OCI-LY1 (cell line): ENCODE data around the gene PCSK4.

Source experiments
- H2AFZ ChIP-seq: fragments of 200-600 bp; sonication (generic), shearing (Covaris generic); 2 replicates; pipeline ENCODE4 v1.6.0; 2014; ENCODE audit warnings: antibody characterized with exemption, mild to moderate bottlenecking, low read length
- H3F3A ChIP-seq: fragments of 200-600 bp; sonication (generic), shearing (Covaris generic); 2 replicates; pipeline ENCODE4 v1.6.0; 2014; ENCODE audit warnings: mild to moderate bottlenecking, antibody characterized with exemption, low read length, moderate library complexity; ENCODE audit not compliant: insufficient read depth
- H3K27ac ChIP-seq: fragments of 200-600 bp; sonication (generic); 2 replicates; pipeline ENCODE4 v1.5.1; 2014; ENCODE audit warnings: low read length, mixed run types, mild to moderate bottlenecking, low read depth; ENCODE audit not compliant: poor library complexity, severe bottlenecking
- H3K27me3 ChIP-seq: fragments of 200-600 bp; sonication (generic); 2 replicates; pipeline ENCODE4 v1.6.0; 2014; ENCODE audit warnings: antibody characterized with exemption, mild to moderate bottlenecking, low read length, moderate library complexity; ENCODE audit not compliant: insufficient read depth
- H3K36me3 ChIP-seq: fragments of 200-600 bp; sonication (generic); 2 replicates; pipeline ENCODE4 v1.6.1; 2014; ENCODE audit warnings: mild to moderate bottlenecking, antibody characterized with exemption, low read length, moderate library complexity, mixed read lengths; ENCODE audit not compliant: insufficient read depth
- H3K4me1 ChIP-seq: fragments of 200-600 bp; sonication (generic); 2 replicates; pipeline ENCODE4 v1.5.1; 2014; ENCODE audit warnings: mild to moderate bottlenecking, low read length, moderate library complexity; ENCODE audit not compliant: insufficient read depth, severe bottlenecking
- H3K4me2 ChIP-seq: fragments of 200-600 bp; sonication (generic), shearing (Covaris generic); 2 replicates; pipeline ENCODE4 v1.6.1; 2014; ENCODE audit warnings: low read length
- H3K4me3 ChIP-seq: fragments of 200-600 bp; sonication (generic); 2 replicates; pipeline ENCODE4 v1.5.1; 2014; ENCODE audit warnings: low read length, low read depth, mild to moderate bottlenecking, mixed read lengths; ENCODE audit not compliant: poor library complexity, severe bottlenecking
- H3K79me2 ChIP-seq: fragments of 200-600 bp; shearing (Covaris generic); 2 replicates; pipeline ENCODE4 v1.6.1; 2016; ENCODE audit warnings: mixed run types, low read length, mixed read lengths; ENCODE audit not compliant: insufficient read depth
- H3K9ac ChIP-seq: fragments of 200-600 bp; sonication (generic), shearing (Covaris generic); 2 replicates; pipeline ENCODE4 v1.6.1; 2014; ENCODE audit warnings: mild to moderate bottlenecking, low read length, mixed read lengths
- H3K9me2 ChIP-seq: fragments of 200-600 bp; sonication (generic), shearing (Covaris generic); 2 replicates; pipeline ENCODE4 v1.6.1; 2014; ENCODE audit warnings: low read depth, mild to moderate bottlenecking, low read length, mixed read lengths
- H3K9me3 ChIP-seq: fragments of 200-600 bp; shearing (Covaris generic); 2 replicates; pipeline ENCODE4 v1.6.1; 2014; ENCODE audit warnings: low read length, mixed read lengths
- H4K20me1 ChIP-seq: fragments of 200-600 bp; sonication (generic), shearing (Covaris generic); 2 replicates; pipeline ENCODE4 v1.6.0; 2016; ENCODE audit warnings: mild to moderate bottlenecking, low read length; ENCODE audit not compliant: insufficient read depth
- CTCF ChIP-seq: fragments of 200-600 bp; sonication (generic), shearing (Covaris generic); IDR thresholded peaks from 2 replicates; pipeline ENCODE4 v1.5.1; 2017; ENCODE audit warnings: mild to moderate bottlenecking, antibody characterized with exemption, low read length, moderate library complexity, mixed read lengths
- EZH2 ChIP-seq: fragments of 200-600 bp; sonication (generic), shearing (Covaris generic); IDR thresholded peaks from 2 replicates; pipeline ENCODE4 v1.8.0; 2017; ENCODE audit warnings: borderline replicate concordance, mixed run types, mild to moderate bottlenecking, antibody characterized with exemption, low read length, moderate library complexity, mixed read lengths

PCSK4 gene

GRCh38 chr19:1523412-1524286 is 33.5 kb upstream of the PCSK4 start, which contains the start of gene PLK5:
Gene PLK5, plus strand, starts transcription at chr19:1524077. Its CDS starts 2,920 bp downstream, at chr19:1526997.
- no peak within 1 kb of the TSS for H2AFZ ChIP-seq
- H3K79me2 ChIP-seq = no peaks in the 10 kb centered on the region
- H3K4me2 ChIP-seq = no peak within 1 kb of the TSS
- H3K9ac ChIP-seq = no peak within 1 kb of the TSS
- H3K27me3 ChIP-seq = no peaks in the 10 kb centered on the region; the same call in 1 of the 2 replicates
- H3K4me3 ChIP-seq = no peak within 1 kb of the TSS
- TF ChIP-seq EZH2 (no peak), CTCF (no peak)
- H3K36me3 ChIP-seq = no peaks in the 10 kb centered on the region
- H3K9me3 ChIP-seq = no peaks in the 10 kb centered on the region
- H3K4me1 ChIP-seq = no peaks in the 10 kb centered on the region
- no peaks in the 10 kb centered on the region for H4K20me1 ChIP-seq
- no peaks in the 10 kb centered on the region for H3K9me2 ChIP-seq
- H3K27ac ChIP-seq = no peak within 1 kb of the TSS
- no peaks in the 10 kb centered on the region for H3F3A ChIP-seq

GRCh38 chr19:1522838-1523237 is 32.7 kb upstream of the PCSK4 start:
- TF ChIP-seq EZH2 = no peak
- no peak for TF ChIP-seq CTCF
- Histone ChIP-seq H4K20me1 (no peaks in the 10 kb centered on the region), H3K36me3 (no peaks in the 10 kb centered on the region), H2AFZ (no peak overlapping the region), H3K4me3 (no peak overlapping the region), H3K9me2 (no peaks in the 10 kb centered on the region), H3F3A (no peaks in the 10 kb centered on the region), H3K27me3 (no peaks in the 10 kb centered on the region; the same call in 1 of the 2 replicates), H3K9me3 (no peaks in the 10 kb centered on the region), H3K4me2 (no peak overlapping the region), H3K4me1 (no peaks in the 10 kb centered on the region), H3K27ac (no peak overlapping the region), H3K79me2 (no peaks in the 10 kb centered on the region), H3K9ac (no peak overlapping the region)

- TF ChIP-seq EZH2 = no peak
- no peak for TF ChIP-seq CTCF
These were observed 31.9 kb upstream of the PCSK4 start for GRCh38 chr19:1522061-1522460.

More at GRCh38 chr19:1522061-1522460, 31.9 kb upstream of the PCSK4 start:
- no peaks in the 10 kb centered on the region; the same call in 1 of the 2 replicates for H3K27me3 ChIP-seq
- H3K9ac ChIP-seq = no peak overlapping the region
- no peaks in the 10 kb centered on the region for H3K9me3 ChIP-seq
- H4K20me1 ChIP-seq = no peaks in the 10 kb centered on the region
- no peaks in the 10 kb centered on the region for H3F3A ChIP-seq
- no peaks in the 10 kb centered on the region for H3K4me1 ChIP-seq
- no peak overlapping the region for H3K27ac ChIP-seq
- H3K4me3 ChIP-seq = no peak overlapping the region
- no peaks in the 10 kb centered on the region for H3K9me2 ChIP-seq
- no peaks in the 10 kb centered on the region for H3K79me2 ChIP-seq
- no peak overlapping the region for H3K4me2 ChIP-seq
- H2AFZ ChIP-seq = no peak overlapping the region
- H3K36me3 ChIP-seq = no peaks in the 10 kb centered on the region
